Stimulated activated CD4-positive, alpha-beta T cell treated with anti-CD3 and anti-CD28 coated beads, TNF-alpha, amount 100 ng/mL, for 24 hours (primary cell): ENCODE measurements around the gene GDF2.

Experiments used
- DNase-seq, 3 experiments: peaks; one replicate each; pipeline ENCODE4 v3.0.0-alpha.2; 2020; ENCODE audit warnings: low read depth in 3 of 3

Gene GDF2

DNA sequence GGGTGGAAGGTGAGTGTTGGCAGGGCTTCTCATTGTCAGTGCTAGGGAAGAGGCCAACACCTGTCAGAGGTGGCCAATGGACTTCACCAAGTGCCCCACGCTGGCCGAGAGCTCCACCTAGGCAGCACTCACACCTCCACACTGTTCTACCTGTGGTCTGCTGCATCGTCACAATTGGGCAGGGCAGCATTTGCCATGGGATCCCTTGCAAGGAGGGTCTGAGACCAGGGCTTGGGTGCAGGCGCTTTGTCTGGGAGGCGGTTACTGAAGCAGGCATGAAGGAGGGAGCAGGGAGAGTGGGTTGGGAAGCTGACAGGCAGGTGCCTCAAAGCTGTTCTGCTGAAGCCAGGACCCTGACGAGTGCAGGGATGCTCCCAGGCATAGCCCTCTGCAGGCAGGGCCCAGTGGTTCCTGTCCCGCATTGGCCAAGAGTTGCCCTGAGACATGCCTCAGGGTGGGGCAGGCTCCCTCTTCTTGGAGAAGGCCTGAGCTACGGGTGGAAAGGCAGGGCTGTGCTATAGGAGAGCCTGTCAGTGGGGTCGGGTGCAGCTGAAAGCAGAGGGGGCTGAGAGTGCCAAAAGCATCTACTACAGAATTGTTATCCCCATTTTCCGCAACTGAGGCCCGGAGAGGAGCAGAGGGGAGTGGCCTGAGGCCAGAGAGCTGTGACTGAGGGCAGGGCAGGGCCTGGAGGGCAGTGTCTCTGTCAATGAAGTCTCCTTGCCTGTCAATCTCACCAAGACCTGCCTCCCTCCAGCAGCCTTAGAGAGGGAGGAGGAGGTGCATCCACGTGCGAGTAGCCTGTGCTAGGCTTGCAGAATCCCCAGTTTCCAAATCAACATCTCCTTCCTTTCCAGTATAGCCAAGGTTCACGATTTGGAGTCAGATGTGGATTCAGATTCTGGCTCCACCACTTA lies 29.9 kb downstream of the GDF2 start:
- no peak for DNase-seq

DNA sequence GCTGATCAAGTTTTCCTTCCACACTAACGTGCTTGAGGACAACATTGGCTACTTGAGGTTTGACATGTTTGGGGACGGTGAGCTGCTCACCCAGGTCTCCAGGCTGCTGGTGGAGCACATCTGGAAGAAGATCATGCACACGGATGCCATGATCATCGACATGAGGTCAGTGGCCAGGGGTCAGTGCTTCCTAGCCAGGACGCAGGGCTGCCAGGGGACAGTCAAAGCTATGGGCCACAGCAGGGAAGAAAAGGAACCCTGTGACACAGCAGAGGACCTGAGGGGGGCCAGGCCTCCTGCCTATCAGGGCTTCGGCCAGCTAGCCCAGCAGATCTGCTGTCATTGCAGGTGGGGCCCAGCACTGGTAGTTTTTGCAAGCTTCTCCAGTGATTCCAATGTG lies 31.1 kb downstream of the GDF2 start:
- DNase-seq: no peak

DNA sequence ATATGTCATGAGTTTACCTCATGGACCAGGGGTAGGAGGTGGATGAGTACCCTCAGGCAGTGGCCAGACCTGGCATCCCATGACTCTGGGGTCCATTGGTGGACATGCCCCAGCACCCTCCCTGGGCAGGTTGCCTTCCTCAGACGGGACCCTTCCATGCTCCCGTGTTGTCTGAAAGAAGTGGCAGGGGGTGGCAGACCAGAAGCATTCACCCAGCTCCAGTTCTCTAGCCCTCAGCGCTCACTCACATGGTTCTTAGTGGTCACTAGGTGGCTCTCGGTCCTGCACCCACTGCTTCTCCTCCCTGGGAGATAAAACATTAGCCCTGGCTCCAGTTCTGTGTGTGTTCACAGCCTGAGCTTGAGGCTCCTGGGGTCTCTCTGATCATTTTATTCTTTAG lies 31.9 kb downstream of the GDF2 start:
- no peak for DNase-seq

DNA sequence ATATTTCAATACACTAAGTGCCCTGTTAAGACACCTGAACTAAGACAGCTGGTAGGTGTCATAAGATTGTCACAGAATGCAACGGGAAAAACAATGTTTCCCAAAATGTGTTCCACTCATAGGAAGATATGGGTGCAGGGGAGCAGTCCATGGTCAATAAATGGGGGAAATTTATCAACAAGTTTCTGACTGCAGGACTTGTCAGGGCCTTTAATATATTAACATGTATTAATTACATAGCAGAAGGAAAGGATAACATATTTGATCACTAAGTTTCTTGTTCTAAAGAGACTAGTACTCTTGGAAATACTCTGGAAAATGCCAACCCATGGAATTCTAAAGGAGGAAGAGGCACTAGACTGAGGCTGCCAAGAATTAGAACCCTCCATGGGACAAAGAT lies 32.6 kb downstream of the GDF2 start:
- no peak for DNase-seq

DNA sequence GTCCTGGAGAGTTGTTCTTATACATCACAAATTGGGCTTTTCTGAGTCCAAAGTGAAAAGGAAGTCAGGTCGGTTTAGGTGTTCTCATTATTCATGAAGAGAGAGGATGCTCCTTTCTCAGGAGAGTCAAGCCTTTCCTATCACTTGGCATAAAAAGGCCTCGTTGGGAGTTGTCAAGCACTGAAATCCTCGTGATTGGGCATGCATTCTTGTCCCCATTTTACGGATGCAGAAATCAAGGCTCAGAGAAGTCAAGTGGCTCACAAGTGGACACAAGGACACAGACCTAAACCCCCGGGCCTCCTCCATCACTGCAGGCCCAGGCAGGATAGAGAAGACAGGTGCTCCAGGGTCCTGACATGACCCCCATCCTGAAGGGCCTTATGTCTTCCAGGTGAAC lies 34.5 kb downstream of the GDF2 start:
- no peak for DNase-seq

DNA sequence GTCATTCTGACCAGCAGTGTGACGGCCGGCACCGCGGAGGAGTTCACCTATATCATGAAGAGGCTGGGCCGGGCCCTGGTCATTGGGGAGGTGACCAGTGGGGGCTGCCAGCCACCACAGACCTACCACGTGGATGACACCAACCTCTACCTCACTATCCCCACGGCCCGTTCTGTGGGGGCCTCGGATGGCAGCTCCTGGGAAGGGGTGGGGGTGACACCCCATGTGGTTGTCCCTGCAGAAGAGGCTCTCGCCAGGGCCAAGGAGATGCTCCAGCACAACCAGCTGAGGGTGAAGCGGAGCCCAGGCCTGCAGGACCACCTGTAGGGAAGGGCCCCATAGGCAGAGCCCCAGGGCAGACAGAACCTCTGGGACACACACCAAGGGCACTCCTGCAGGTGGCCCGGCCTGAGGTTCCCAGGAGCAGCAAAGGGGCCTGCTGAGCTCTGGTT lies 34.9 kb downstream of the GDF2 start:
- no peak for DNase-seq

DNA sequence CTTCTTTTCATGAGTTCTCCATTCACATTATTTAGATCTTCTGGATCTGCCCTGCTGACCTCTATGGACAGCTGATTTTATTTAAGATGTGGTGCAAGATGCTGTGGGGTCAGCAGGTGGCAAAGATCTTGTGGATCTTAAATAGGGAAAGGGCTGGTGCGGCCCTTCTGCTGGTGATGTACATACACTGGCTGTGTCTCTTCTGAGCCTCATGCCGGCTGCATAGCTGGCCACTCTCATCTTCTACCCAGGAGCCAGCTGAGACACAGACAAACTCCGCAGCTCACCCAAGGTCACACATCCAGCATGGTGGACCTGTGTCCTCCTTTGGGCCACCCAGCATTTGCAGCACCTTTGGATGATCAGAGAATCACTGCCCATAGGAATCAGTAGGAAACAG lies 35.7 kb downstream of the GDF2 start:
- no peak for DNase-seq

DNA sequence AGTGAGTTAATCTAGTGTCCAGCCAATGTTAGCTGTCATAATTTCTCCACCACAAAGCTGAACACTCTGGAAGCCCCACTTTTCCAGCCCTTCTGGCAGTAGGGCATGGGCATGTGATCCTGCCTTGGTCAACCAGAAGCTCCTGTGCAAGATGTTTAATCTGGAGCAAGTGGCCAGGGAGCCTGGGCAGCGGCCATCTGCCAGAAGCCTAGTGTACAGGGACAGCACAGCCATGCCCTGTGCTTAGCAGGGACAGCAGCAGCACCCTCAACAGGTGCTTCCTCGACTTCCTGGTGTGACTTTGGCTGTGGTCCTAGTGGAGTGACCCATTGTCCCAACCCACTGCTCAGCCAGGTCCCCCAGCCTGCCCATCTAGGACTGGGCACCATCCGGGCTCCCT lies 36.2 kb downstream of the GDF2 start:
- no peak for DNase-seq

DNA sequence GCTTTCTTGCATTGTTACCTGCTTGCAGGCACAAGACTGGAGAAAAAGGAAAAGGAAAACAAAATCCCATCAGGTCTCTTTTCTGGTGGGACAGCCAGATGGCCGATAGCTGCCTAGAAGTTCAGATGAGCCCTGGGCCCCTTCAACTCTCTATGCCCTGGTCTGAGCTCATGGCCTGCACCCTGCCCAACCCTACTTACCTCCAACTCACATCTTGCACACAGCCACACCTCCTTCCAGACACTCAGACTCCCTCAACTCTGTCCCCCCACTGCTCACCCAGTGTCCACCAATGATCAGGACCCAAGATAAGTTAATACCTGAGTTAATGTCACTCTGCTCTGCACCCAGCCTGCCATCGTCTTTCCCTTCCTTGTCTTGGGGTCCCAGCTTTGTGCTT lies 36.8 kb downstream of the GDF2 start:
- DNase-seq: no peak

DNA sequence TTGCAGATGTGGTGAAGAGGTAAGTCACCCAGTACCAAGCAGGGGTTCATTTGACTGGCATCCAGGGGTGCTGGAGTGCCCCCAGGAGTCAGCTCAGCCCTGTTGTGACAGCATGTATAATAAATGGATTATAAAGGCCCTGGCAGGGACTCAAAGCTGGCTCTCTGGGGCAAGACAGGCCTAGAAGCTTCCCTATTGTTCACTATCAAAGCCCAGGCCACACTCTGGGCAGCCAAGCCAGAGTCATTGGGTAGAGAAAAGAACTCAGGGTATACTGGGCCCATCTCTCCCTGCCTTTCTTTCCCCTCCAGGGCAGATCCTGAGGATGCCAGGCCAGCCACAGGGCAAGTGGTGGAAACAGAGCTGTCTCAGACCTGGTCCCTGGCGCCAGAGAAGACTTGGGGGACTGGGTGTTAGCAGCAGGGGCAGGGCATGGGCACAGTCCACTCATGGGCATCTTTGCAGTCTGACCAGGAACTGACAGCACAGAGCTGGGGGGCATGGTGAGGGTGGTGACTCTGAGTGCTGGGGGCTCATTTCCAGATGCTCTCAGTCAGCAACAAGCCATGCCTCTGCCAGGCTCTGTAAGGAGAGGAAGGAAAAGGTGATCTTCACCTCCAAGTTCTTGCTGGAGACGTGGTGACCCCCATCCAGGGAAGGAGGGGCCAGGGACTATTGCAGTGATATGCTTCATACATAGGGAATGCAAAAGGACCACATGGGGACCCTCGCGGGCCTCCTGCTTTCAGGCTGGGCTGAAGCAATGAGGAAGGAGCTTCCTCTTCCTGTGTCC lies 37.6 kb downstream of the GDF2 start:
- no peak for DNase-seq

DNA sequence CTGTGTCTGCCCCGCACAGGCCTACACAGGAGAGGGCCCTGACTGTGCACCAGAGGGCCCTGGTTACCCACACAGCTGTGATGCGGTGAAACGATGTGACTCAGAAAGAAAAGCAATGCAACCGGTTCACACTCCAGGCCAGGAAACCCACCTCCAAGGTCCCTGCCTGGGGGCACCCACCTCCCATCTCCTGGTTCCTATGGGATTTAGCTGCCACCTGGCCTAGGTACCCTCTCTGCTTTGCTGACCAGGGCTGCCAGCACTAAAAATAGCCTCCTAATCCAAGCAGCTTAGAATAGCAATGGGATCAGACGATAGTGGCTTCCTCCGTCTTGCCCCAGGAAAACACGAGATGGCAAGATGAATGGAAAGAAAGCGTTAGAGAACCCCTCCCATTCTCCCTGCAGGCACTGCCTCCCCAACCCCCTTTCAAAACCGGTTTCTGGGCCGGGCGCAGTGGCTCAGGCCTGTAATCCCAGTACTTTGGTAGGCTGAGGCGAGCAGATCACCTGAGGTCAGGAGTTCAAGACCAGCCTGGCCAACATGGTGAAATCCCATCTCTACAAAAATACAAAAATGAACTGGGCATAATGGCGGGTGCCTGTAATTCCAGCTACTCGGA lies 38.3 kb downstream of the GDF2 start:
- DNase-seq: no peak

DNA sequence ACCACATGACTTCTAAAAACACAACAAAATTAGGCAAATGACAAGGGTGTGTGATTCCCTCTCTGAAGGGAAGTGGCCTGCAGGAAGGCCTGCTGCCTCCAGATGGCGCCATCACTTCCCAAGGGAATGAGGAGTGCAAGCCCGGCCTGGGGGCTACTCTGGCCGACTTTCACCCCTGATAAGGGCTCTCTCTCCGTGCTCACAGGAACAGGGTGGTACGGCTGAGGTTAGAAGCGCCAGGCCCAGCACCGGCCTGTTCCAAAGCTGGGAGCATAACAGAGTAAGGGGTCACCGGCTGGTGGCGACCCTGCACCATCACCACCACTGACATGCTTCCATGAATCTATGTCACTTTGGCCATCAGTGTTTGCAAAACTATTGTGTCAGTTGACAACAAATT lies 39.0 kb downstream of the GDF2 start:
- DNase-seq: peak in 1 of 3 experiments; percentile 37

DNA sequence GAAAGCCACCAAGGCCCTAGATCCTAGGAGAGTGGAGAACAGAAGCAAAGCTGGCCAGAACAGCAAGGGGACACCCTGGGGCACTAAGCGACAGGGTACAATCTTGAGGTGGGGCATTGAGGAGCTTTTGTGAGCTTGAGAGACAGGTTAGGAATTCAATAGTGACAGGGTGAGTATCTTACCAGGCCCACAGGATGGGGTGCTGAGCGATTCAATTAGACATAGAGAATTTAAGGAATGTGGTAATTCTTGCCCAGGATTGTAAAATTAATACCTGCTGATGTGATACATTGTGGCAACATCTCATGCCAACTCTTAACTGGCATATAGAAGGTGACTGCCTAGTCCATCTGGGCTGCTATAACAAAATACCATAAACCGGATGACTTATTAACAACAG lies 39.9 kb downstream of the GDF2 start:
- DNase-seq: no peak

DNA sequence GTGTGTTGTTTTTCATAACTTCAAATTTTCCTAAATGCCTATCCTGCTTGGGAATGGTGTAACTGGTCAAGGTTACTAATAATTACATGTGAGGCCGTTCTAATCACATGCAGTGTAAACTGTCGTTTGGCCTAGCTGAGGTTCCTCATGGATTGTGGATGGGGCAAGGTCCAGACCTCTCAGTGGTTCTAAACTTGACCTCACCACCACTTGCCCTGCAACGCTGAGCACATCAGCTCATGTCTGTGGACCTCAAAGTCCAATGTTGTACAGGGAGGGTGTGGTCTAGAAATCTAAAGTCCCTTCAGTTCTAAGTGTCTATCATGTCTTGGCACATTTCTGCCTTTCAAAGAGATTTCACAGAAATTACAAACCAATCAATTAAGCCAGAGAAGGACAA lies 41.5 kb downstream of the GDF2 start:
- no peak for DNase-seq

DNA sequence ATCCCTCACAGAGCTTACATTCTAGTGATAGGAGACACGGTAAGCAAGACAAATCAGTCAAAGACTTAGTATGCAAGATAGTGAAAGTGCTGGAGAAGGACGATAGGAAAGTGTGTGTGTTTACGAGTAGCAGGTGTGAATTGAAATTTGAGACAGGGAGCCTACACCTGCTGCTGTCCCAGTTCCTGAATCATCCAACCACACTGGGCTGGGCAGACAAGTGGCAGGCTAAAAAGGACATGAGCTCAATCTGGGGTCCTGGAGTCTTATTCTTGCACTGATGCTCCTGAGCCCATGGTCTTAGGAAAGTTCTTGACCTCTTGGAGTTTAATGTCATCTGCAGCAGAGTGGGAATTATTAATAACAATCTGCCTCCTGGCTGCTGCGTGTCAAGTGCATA lies 42.1 kb downstream of the GDF2 start:
- no peak for DNase-seq

DNA sequence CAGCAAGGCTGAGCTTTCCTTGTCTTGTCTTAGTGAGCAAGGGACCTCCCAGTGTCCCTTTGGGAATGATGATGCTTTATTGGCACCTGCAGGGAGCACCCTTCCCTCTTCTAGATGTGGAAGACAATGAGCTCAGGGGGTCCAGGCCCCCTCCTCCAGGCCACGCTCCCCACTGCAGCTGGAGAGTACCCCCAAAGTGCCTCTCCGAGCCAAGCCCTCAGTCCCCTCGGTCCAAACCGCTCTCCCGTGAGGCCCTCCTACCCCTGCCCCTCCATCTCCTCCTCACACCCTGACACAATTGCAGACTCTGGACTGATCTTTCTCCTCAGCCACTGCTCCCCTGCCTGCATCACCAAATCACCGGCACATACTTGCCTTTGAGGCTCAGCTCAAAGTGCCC lies 42.7 kb downstream of the GDF2 start:
- DNase-seq: no peak

DNA sequence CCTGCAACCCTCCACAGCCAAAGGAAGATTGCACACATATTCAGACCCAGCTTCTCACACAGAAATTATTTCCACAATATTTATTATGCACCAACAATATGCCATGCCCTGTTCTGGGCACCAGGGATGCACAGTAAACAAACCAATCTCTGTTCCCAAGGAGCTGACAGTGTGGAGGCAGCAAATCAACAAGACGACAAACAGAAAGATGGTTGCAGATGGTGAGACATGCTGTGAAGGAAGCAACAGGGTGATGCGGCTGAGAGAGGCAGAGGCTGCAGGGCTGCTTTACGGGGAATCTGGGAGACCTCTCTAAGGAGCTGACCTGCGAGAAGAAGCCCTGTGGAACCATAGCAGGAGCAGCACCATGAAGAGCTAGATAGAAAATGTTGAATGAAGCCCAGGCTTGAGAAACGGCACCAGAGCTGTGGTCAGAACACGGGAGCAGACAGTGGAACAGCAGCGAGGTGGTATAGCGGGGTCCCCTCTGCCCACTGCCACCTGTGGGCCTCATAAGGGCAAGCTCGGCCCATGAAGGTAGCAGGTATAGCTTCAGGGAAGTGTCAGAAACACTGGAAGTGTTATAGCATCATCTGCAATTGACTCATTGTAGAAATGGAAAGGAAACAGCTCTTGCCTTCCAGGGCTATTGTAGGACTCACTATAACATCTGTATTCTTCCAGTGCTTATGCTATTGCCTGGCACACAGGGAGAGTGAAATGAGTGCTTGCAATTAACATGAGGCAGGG lies 43.4 kb downstream of the GDF2 start:
- DNase-seq: no peak

DNA sequence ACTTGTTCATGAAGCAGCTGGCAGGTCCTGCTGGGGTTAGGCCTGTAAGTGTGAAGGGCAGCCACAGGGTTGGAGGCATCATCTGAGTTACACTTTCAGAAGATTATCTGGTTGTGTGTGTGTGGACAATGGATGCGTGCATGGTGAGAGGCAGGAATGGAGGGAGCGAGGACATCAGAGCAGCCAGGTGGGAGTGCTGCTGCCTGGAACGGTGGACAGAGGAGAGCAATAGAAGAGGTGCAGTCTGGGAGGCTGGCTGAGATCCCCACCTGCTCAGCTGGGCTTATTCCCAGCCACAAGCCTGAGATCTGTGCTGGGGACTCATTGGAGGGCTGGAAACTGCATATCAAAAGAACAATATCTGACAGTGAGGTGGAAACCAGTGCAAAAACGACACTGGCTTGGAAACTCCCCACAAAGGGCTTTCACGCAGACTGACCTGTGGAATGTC lies 44.0 kb downstream of the GDF2 start:
- no peak for DNase-seq

DNA sequence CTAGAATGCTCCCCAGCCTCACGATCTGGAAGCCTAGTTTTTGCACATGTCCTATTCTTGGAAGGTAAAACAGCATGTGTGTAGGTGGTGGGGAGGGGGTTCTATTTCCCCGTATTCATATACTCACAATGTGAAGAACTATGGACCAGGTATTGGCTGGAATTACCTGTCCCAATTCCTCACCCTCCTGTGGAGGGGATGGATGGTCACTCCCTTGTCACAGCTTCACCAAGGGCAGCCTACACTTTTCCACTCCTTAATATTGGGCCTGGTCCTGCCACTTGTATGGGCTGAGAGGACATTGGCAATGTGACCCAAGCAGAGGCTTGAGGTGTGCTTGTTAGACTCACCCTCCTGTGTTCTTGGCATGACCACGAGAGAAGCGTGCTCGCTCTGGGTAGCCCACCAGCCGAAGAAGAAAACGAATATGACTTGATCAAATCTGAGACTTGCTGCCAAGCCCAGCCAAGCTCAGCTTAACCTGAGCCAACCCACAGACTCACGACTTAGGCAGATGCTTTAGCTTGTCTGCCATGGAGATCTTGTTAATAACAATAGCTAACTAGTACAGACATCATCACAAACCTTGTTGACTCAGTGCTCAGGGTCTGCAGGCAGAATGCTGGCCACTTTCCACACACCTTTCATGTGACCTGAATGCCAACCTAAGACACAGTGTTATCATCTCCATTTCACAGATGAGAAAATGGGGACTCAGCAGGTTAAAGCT lies 44.6 kb downstream of the GDF2 start:
- DNase-seq: no peak

DNA sequence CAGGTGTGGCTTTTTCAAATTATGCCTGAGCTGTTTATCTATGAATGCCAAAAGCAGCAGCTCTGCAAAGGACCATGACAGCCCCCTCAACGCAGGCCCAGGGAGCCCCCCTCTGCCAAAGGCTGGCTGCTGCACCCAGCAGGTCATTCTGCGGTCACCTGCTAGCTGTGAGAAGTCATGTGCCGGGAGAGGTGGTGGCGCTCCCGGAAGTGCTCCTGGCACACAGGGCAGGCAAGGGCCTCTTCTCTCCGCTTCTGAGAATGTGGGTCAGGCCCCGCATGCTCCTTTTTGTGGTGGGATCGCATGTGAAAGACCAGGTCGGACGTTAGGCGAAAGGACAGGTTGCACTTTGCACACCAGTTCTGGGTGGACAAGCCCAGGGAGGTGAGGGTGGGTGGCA lies 45.4 kb downstream of the GDF2 start:
- DNase-seq: no peak
